PC-9 (cell line): ENCODE data around the gene UBAP1. TPM values are rescaled to one million over a fixed set of nuclear protein-coding genes. Genes with fewer than 3 reads are reported as not detected.

Source experiments
- BruUV-seq: library from RNA; stranded (reverse); fragments of 400-500 nt; replicated peaks from 2 replicates; lab custom pipeline; 2021; lab: Mats Ljungman, UMichigan
- CTCF ChIA-PET: fragments of 300-600 bp; sonication (Branson Sonifier 250); formaldehyde crosslinking; loops from one replicate; lab custom pipeline; 2022; ENCODE audit warnings: antibody characterized with exemption; lab: Charles Lee
- POLR2A ChIA-PET: fragments of 300-600 bp; sonication (Branson Sonifier 250); formaldehyde crosslinking; loops from one replicate; lab custom pipeline; 2022; ENCODE audit warnings: antibody characterized with exemption; ENCODE audit not compliant: unreplicated experiment; lab: Charles Lee
- DNase-seq, 2 experiments: peaks; one replicate each; pipeline versions ENCODE4 v3.0.0 to v3.0.0-alpha.2; 2015 to 2022; ENCODE audit warnings: mixed read lengths in 1 of 2
- H2AFZ ChIP-seq: fragments of 200-600 bp; sonication (generic); 2 replicates; pipeline ENCODE4 v1.8.1; 2017; ENCODE audit warnings: antibody characterized with exemption
- H3F3A ChIP-seq: fragments of 200-600 bp; sonication (generic); 2 replicates; pipeline ENCODE4 v1.8.1; 2017; ENCODE audit warnings: antibody characterized with exemption, mild to moderate bottlenecking, low read depth; ENCODE audit not compliant: insufficient read depth
- H3K27ac ChIP-seq: fragments of 200-600 bp; sonication (generic); 2 replicates; pipeline ENCODE4 v1.6.1; 2016; ENCODE audit warnings: mixed run types
- H3K27me3 ChIP-seq: fragments of 200-600 bp; sonication (generic); 2 replicates; pipeline ENCODE4 v1.6.1; 2016; ENCODE audit warnings: low read depth, mixed run types; ENCODE audit not compliant: insufficient read depth
- H3K36me3 ChIP-seq: fragments of 200-600 bp; sonication (generic); 2 replicates; pipeline ENCODE4 v1.6.1; 2016; ENCODE audit warnings: low read depth, mixed run types
- H3K4me1 ChIP-seq: fragments of 200-600 bp; sonication (generic); replicated peaks from 2 replicates; pipeline ENCODE4 v1.6.1; 2016; ENCODE audit warnings: mixed run types; ENCODE audit not compliant: insufficient read depth
- H3K4me2 ChIP-seq: fragments of 200-600 bp; sonication (generic); 2 replicates; pipeline ENCODE4 v1.6.1; 2017; ENCODE audit warnings: mixed run types
- H3K4me3 ChIP-seq: fragments of 200-600 bp; sonication (generic); 2 replicates; pipeline ENCODE4 v1.6.1; 2016; ENCODE audit warnings: mixed run types
- H3K79me2 ChIP-seq: fragments of 200-600 bp; sonication (generic); 2 replicates; pipeline ENCODE4 v1.6.1; 2017; ENCODE audit warnings: low read depth, mixed run types
- H3K9me2 ChIP-seq: fragments of 200-600 bp; sonication (generic); 2 replicates; pipeline ENCODE4 v1.8.1; 2017; ENCODE audit warnings: mild to moderate bottlenecking; ENCODE audit not compliant: insufficient read depth
- H3K9me3 ChIP-seq: fragments of 200-600 bp; sonication (generic); 2 replicates; pipeline ENCODE4 v1.8.1; 2016; ENCODE audit warnings: low read depth; ENCODE audit not compliant: insufficient read depth
- H4K20me1 ChIP-seq: fragments of 200-600 bp; sonication (generic); 2 replicates; pipeline ENCODE4 v1.8.1; 2017; ENCODE audit not compliant: insufficient read depth
- CTCF ChIP-seq: fragments of 200-600 bp; sonication (generic); conservative IDR thresholded peaks from 2 replicates; pipeline ENCODE4 v1.6.1; 2017; ENCODE audit warnings: mixed run types, antibody characterized with exemption, mild to moderate bottlenecking, moderate library complexity
- EZH2 ChIP-seq: fragments of 200-600 bp; sonication (generic); IDR thresholded peaks from 2 replicates; pipeline ENCODE4 v1.8.0; 2017; ENCODE audit warnings: antibody characterized with exemption, low read depth
- intact Hi-C: fragments of 100-400 bp; cut with micrococcal nuclease; formaldehyde crosslinking; loops from one replicate; pipeline ENCODE4 v1.10.0; 2022; ENCODE audit not compliant: unreplicated experiment
- total RNA-seq: library from RNA; stranded (reverse); gene quantifications from 2 replicates; pipeline ENCODE4 v1.2.3, GENCODE V29; 2021

The UBAP1 gene
- total RNA-seq, 1 experiment from 2014 or later = 33.8 TPM

- BruUV-seq = no TSS peak
- H2AFZ ChIP-seq = no peak overlapping the region
- DNase-seq = no peak
- CTCF ChIA-PET = interaction anchor here (0.9 kb wide), 1 partner anchor 14 kb away, joined by 3 read pairs; no protein-coding TSS in a partner anchor
- no peaks in the 10 kb centered on the region for H3K79me2 ChIP-seq
- H4K20me1 ChIP-seq = no peaks in the 10 kb centered on the region
- H3K27me3 ChIP-seq = no peaks in the 10 kb centered on the region
- H3K9me2 ChIP-seq = no peaks in the 10 kb centered on the region
- intact Hi-C loops = loop anchor here (5.0 to 10.0 kb wide), 3 partner anchors 125 to 353 kb away; partner anchors contain the start of genes DCAF12 and MYORG
- peaks cover 29% of the 10 kb centered on the region for H3F3A ChIP-seq
- no peak for TF ChIP-seq EZH2
- TF ChIP-seq CTCF = no peak
- POLR2A ChIA-PET = no interaction called here
- H3K4me2 ChIP-seq = no peak overlapping the region
- no peak overlapping the region for H3K27ac ChIP-seq
- H3K9me3 ChIP-seq = no peaks in the 10 kb centered on the region
- H3K36me3 ChIP-seq = no peaks in the 10 kb centered on the region; the same call in 1 of the 2 replicates
- no peak overlapping the region for H3K4me3 ChIP-seq
- peaks cover 27% of the 10 kb centered on the region for H3K4me1 ChIP-seq
These were observed 73.2 kb downstream of the UBAP1 start for GRCh38 chr9:34252016-34252415.

GRCh38 chr9:34252670-34253459 is 74.0 kb downstream of the UBAP1 start:
- H2AFZ ChIP-seq = no peak overlapping the region
- H4K20me1 ChIP-seq = no peaks in the 10 kb centered on the region
- H3K79me2 ChIP-seq = no peaks in the 10 kb centered on the region
- H3K27me3 ChIP-seq = no peaks in the 10 kb centered on the region
- CTCF ChIA-PET = interaction anchor here (0.6 to 0.9 kb wide), 3 partner anchors 13 to 1243 kb away, joined by 3 to 7 read pairs (median 4); no protein-coding TSS in a partner anchor
- intact Hi-C loops = loop anchor here (5.0 to 10.0 kb wide), 3 partner anchors 124 to 352 kb away; partner anchors contain the start of genes DCAF12 and MYORG
- H3K9me3 ChIP-seq = no peaks in the 10 kb centered on the region
- peaks cover 29% of the 10 kb centered on the region for H3F3A ChIP-seq
- peak; percentile 89 for TF ChIP-seq CTCF
- no peak for TF ChIP-seq EZH2
- H3K27ac ChIP-seq = peak overlapping the region; percentile 42; the same call in 1 of the 2 replicates
- peak in 1 of 2 experiments; percentile 56 for DNase-seq
- POLR2A ChIA-PET = no interaction called here
- no TSS peak for BruUV-seq
- no peak overlapping the region for H3K4me2 ChIP-seq
- no peaks in the 10 kb centered on the region; the same call in 1 of the 2 replicates for H3K36me3 ChIP-seq
- no peaks in the 10 kb centered on the region for H3K9me2 ChIP-seq
- H3K4me1 ChIP-seq = peaks cover 27% of the 10 kb centered on the region
- no peak overlapping the region for H3K4me3 ChIP-seq

GRCh38 chr9:34253460-34253837 is 74.6 kb downstream of the UBAP1 start:
- H3K79me2 ChIP-seq = no peaks in the 10 kb centered on the region
- no peaks in the 10 kb centered on the region for H3K9me3 ChIP-seq
- H3K4me2 ChIP-seq = no peak overlapping the region
- H2AFZ ChIP-seq = no peak overlapping the region
- DNase-seq = no peak
- H3K36me3 ChIP-seq = no peaks in the 10 kb centered on the region
- no peaks in the 10 kb centered on the region for H3K27me3 ChIP-seq
- ChIA-PET POLR2A (interaction anchor here (0.6 kb wide), 2 partner anchors 252 to 329 kb away, joined by 3 to 8 read pairs; no protein-coding TSS in a partner anchor), CTCF (interaction anchor here (0.6 kb wide), 3 partner anchors 177 to 1244 kb away, joined by 4 to 7 read pairs (median 4); no protein-coding TSS in a partner anchor)
- intact Hi-C loops = loop anchor here (5.0 to 10.0 kb wide), 3 partner anchors 124 to 351 kb away; partner anchors contain the start of genes DCAF12 and MYORG
- no TSS peak for BruUV-seq
- H3K27ac ChIP-seq = peak overlapping the region; percentile 42; the same call in 1 of the 2 replicates
- H3F3A ChIP-seq = peaks cover 29% of the 10 kb centered on the region
- no peaks in the 10 kb centered on the region for H4K20me1 ChIP-seq
- H3K4me3 ChIP-seq = no peak overlapping the region
- TF ChIP-seq EZH2 (no peak), CTCF (no peak)
- peaks cover 27% of the 10 kb centered on the region for H3K4me1 ChIP-seq
- H3K9me2 ChIP-seq = no peaks in the 10 kb centered on the region
